ENCODE data around the gene ZFAND2A. TPM values are rescaled to one million over a fixed set of nuclear protein-coding genes. Genes with fewer than 3 reads are reported as not detected.

ZFAND2A gene
- polyA plus RNA-seq, 1 donor (not counting 4 experiments of a cell fraction or from before 2014, with no cell fraction given), result 25.5 TPM

DNA sequence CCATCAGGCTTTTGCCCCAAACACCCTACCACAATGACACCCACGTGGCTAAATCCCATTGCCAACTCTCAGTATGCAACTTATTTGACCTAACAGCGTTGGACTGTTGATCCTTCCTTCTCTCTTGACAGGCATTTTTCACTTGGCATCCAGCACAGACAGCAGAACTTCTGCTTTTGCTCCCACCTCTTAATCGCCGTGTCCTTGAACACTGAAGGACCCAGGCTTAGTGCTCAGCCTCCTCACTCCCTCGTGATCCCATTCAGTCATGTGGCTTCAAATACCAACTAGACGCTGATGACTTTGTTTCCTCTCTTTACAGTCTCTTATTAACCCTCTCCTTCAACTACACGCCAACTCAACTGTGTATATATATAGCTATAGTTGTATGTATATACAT is 25.0 kb downstream of the ZFAND2A start:
- Histone ChIP-seq H3K4me1 (ENCODE audit: control insufficient read depth, extremely low read depth, insufficient read depth, low read length) (peaks cover 9% of the 10 kb centered on the region), H3K9me1 (ENCODE audit: control insufficient read depth, extremely low read depth, insufficient read depth, low read length) (no peaks in the 10 kb centered on the region), H4K20me1 (ENCODE audit: control insufficient read depth, extremely low read depth, insufficient read depth, low read length) (no peaks in the 10 kb centered on the region), H3K27me3 (ENCODE audit: control insufficient read depth, extremely low read depth, insufficient read depth, low read length) (no peaks in the 10 kb centered on the region), H2AFZ (ENCODE audit: control insufficient read depth, low read length) (no peak overlapping the region), H3K79me2 (ENCODE audit: control insufficient read depth, insufficient read depth, low read length) (peaks cover 32% of the 10 kb centered on the region), H3K9me3 (ENCODE audit: control insufficient read depth, low read depth, low read length) (no peaks in the 10 kb centered on the region), H3K9ac (ENCODE audit: control insufficient read depth, extremely low read depth, insufficient read depth, low read length) (no peak overlapping the region), H3K36me3 (ENCODE audit: control insufficient read depth in 2 of 2, extremely low read depth in 1 of 2, insufficient read depth in 2 of 2, low read length in 2 of 2) (peaks cover 0 to 2% of the 10 kb centered on the region in 2 experiments), H3K4me2 (ENCODE audit: control insufficient read depth, extremely low read depth, insufficient read depth, low read depth, low read length) (no peak overlapping the region), H3K4me3 (ENCODE audit: control insufficient read depth in 2 of 3, extremely low read depth in 1 of 3, insufficient read depth in 2 of 3, low read depth in 1 of 3, low read length in 3 of 3) (no peak overlapping the region), H3K27ac (ENCODE audit: control insufficient read depth, insufficient read depth, low read length) (no peak overlapping the region)
- DNase-seq (ENCODE audit: low read depth, low spot score) (no peak), FAIRE-seq (no peak)
- dilution Hi-C loops (cut with MboI; ENCODE audit: extremely low pct_ligation_motif_present, low sequenced_read_pairs), result no loop called here
- TF ChIP-seq, protein P1, sequence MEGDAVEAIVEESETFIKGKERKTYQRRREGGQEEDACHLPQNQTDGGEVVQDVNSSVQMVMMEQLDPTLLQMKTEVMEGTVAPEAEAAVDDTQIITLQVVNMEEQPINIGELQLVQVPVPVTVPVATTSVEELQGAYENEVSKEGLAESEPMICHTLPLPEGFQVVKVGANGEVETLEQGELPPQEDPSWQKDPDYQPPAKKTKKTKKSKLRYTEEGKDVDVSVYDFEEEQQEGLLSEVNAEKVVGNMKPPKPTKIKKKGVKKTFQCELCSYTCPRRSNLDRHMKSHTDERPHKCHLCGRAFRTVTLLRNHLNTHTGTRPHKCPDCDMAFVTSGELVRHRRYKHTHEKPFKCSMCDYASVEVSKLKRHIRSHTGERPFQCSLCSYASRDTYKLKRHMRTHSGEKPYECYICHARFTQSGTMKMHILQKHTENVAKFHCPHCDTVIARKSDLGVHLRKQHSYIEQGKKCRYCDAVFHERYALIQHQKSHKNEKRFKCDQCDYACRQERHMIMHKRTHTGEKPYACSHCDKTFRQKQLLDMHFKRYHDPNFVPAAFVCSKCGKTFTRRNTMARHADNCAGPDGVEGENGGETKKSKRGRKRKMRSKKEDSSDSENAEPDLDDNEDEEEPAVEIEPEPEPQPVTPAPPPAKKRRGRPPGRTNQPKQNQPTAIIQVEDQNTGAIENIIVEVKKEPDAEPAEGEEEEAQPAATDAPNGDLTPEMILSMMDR (optimal IDR thresholded peaks at IDR 0.05 in 1 of 3, IDR thresholded peaks at IDR 0.05 in 1 of 3, conservative IDR thresholded peaks at IDR 0.05 in 1 of 3; ENCODE audit: extremely low read depth in 1 of 3, insufficient read depth in 2 of 3, low read length in 3 of 3), result no peak
- no peak for TF ChIP-seq EZH2 (IDR thresholded peaks at IDR 0.05; ENCODE audit: low read length)

DNA sequence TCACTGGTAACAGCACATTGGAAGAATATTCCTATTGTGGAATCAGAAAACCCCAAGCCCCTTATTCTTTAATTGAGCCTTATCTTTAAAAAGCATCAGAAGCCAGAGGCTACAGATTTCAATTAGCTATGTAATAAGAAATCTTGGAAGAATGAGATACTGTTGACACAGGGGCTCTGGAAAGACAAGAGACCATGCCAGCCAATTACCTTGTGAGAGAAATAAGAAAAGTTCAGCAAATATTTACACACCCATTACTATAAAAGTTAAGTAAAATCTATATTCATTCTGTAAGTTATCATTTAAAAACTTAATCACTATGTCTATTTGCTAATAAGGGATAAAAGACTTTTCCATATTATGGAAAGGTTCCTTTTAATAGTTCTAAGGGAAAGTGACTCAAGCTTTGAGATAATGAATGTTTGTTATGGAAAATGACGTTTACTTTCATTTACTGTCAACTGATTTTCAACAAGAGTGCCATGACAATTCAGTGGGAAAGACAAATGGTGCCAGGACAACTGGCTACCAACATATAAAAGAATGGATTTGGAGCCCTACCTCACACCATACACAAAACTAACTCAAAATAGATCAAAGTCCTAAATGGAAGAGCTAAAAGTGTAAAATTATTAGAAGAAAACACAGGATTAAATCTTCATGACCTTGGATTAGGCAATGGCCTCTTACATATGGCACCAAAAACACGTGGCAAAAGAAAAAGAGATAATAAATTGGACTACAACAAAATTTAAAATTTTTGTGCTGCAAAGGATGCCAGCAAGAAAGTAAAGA is 28.3 kb downstream of the ZFAND2A start:
- FAIRE-seq, result no peak

More for the DNA sequence above, 28.3 kb downstream of the ZFAND2A start:
- Histone ChIP-seq H2AFZ (ENCODE audit: control insufficient read depth, low read length) (no peak overlapping the region), H3K4me2 (ENCODE audit: control insufficient read depth, extremely low read depth, insufficient read depth, low read depth, low read length) (no peak overlapping the region), H3K79me2 (ENCODE audit: control insufficient read depth, insufficient read depth, low read length) (peaks cover 21% of the 10 kb centered on the region), H3K27ac (ENCODE audit: control insufficient read depth, insufficient read depth, low read length) (no peak overlapping the region), H3K4me3 (ENCODE audit: control insufficient read depth in 2 of 3, extremely low read depth in 1 of 3, insufficient read depth in 2 of 3, low read depth in 1 of 3, low read length in 3 of 3) (no peak overlapping the region), H3K9ac (ENCODE audit: control insufficient read depth, extremely low read depth, insufficient read depth, low read length) (no peak overlapping the region), H3K4me1 (ENCODE audit: control insufficient read depth, extremely low read depth, insufficient read depth, low read length) (peaks cover 1% of the 10 kb centered on the region), H3K27me3 (ENCODE audit: control insufficient read depth, extremely low read depth, insufficient read depth, low read length) (no peaks in the 10 kb centered on the region), H3K9me1 (ENCODE audit: control insufficient read depth, extremely low read depth, insufficient read depth, low read length) (no peaks in the 10 kb centered on the region), H3K9me3 (ENCODE audit: control insufficient read depth, low read depth, low read length) (no peaks in the 10 kb centered on the region), H4K20me1 (ENCODE audit: control insufficient read depth, extremely low read depth, insufficient read depth, low read length) (no peaks in the 10 kb centered on the region), H3K36me3 (ENCODE audit: control insufficient read depth in 2 of 2, extremely low read depth in 1 of 2, insufficient read depth in 2 of 2, low read length in 2 of 2) (peaks cover 4 to 6% of the 10 kb centered on the region in 2 experiments)
- TF ChIP-seq, protein P1 (optimal IDR thresholded peaks at IDR 0.05 in 1 of 3, IDR thresholded peaks at IDR 0.05 in 1 of 3, conservative IDR thresholded peaks at IDR 0.05 in 1 of 3; ENCODE audit: extremely low read depth in 1 of 3, insufficient read depth in 2 of 3, low read length in 3 of 3), result no peak
- TF ChIP-seq EZH2 (IDR thresholded peaks at IDR 0.05; ENCODE audit: low read length), result no peak
- DNase-seq (ENCODE audit: low read depth, low spot score), result no peak
- dilution Hi-C loops (cut with MboI; ENCODE audit: extremely low pct_ligation_motif_present, low sequenced_read_pairs), result no loop called here

Data from keratinocyte (primary cell).